GM19372 (cell line): Measurements from ENCODE around the gene MYBL2.

ENCODE experiments used
- ATAC-seq: cut with Tn5 transposase; IDR thresholded peaks from one replicate; pipeline ENCODE4 v1.9.1; 2021; ENCODE audit warnings: mild to moderate bottlenecking, low read depth, moderate library complexity; ENCODE audit not compliant: unreplicated experiment

Gene MYBL2

GRCh38 chr20:43681468-43681942 lies 14.6 kb downstream of the MYBL2 start:
- ATAC-seq: peak; percentile 14

- ATAC-seq: peak; percentile 96
Measured at GRCh38 chr20:43681991-43682410, 15.1 kb downstream of the MYBL2 start.

GRCh38 chr20:43682446-43682845 lies 15.5 kb downstream of the MYBL2 start:
- ATAC-seq: peak; percentile 19

- no peak for ATAC-seq
Measured at GRCh38 chr20:43686820-43687219, 19.9 kb downstream of the MYBL2 start.

GRCh38 chr20:43689165-43689564 lies 22.3 kb downstream of the MYBL2 start:
- ATAC-seq: no peak

- ATAC-seq: no peak
Measured at GRCh38 chr20:43690943-43691598, 24.2 kb downstream of the MYBL2 start.

GRCh38 chr20:43691928-43692524 lies 25.1 kb downstream of the MYBL2 start:
- ATAC-seq: no peak

GRCh38 chr20:43694763-43695162 lies 27.8 kb downstream of the MYBL2 start:
- ATAC-seq: no peak

GRCh38 chr20:43695571-43695970 lies 28.7 kb downstream of the MYBL2 start:
- ATAC-seq: no peak

- ATAC-seq: no peak
Measured at GRCh38 chr20:43699941-43700565, 33.1 kb downstream of the MYBL2 start.

- ATAC-seq: no peak
Measured at GRCh38 chr20:43700627-43701026, 33.7 kb downstream of the MYBL2 start.

- ATAC-seq: no peak
Measured at GRCh38 chr20:43702502-43702901, 35.6 kb downstream of the MYBL2 start.

GRCh38 chr20:43710370-43711044 lies 43.6 kb downstream of the MYBL2 start:
- no peak for ATAC-seq

- ATAC-seq: no peak
Measured at GRCh38 chr20:43711098-43711654, 44.3 kb downstream of the MYBL2 start.

- no peak for ATAC-seq
Measured at GRCh38 chr20:43715044-43715443, 48.1 kb downstream of the MYBL2 start.

GRCh38 chr20:43715511-43715910 lies 48.6 kb downstream of the MYBL2 start:
- no peak for ATAC-seq

GRCh38 chr20:43716123-43716522 lies 49.2 kb downstream of the MYBL2 start:
- ATAC-seq: no peak

- no peak for ATAC-seq
Measured at GRCh38 chr20:43716757-43717615, 50.1 kb downstream of the MYBL2 start.

- ATAC-seq: no peak
Measured at GRCh38 chr20:43717616-43717995, 50.7 kb downstream of the MYBL2 start.

- no peak for ATAC-seq
Measured at GRCh38 chr20:43720007-43720406, 53.1 kb downstream of the MYBL2 start.
